GM23338 (cell line): ENCODE measurements around the gene RNF32.

Experiments
- POLR2AphosphoS5 ChIP-seq: IDR thresholded peaks from 2 replicates; pipeline ENCODE4 v1.6.1; 2016; ENCODE audit warnings: antibody characterized with exemption, low read depth
- TF ChIP-seq, protein P1 (sequence below), 2 experiments: fragments of 200-600 bp in 1 of 2; sonication (generic) in 1 of 2; conservative IDR thresholded peaks; 2 replicates each; pipeline versions ENCODE4 v1.5.1 to v1.6.1; 2016 to 2017; ENCODE audit warnings: antibody characterized with exemption in 2 of 2, low read depth in 2 of 2, mild to moderate bottlenecking in 2 of 2, moderate library complexity in 1 of 2

DNA sequence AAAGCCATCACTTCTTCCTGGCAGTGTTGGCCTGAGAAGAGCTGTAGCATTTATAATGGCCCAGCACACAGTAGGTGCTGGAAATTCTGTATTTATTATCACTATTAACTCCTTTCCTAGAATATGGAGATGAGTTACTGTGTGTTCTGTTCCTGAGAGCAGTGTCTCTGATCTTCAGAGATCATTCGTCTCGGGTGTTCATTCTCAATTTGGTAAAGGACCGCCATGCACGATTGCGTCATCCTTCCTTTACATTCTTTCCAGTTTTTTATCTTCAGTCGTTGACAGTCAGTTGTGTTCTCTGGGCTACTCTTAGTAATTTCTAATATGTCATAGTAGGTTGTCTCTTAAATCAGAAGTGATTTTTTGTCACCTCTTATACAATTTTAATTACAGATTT lies 18.6 kb downstream of the RNF32 start:
- TF ChIP-seq, protein P1, sequence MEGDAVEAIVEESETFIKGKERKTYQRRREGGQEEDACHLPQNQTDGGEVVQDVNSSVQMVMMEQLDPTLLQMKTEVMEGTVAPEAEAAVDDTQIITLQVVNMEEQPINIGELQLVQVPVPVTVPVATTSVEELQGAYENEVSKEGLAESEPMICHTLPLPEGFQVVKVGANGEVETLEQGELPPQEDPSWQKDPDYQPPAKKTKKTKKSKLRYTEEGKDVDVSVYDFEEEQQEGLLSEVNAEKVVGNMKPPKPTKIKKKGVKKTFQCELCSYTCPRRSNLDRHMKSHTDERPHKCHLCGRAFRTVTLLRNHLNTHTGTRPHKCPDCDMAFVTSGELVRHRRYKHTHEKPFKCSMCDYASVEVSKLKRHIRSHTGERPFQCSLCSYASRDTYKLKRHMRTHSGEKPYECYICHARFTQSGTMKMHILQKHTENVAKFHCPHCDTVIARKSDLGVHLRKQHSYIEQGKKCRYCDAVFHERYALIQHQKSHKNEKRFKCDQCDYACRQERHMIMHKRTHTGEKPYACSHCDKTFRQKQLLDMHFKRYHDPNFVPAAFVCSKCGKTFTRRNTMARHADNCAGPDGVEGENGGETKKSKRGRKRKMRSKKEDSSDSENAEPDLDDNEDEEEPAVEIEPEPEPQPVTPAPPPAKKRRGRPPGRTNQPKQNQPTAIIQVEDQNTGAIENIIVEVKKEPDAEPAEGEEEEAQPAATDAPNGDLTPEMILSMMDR (conservative IDR thresholded peaks at IDR 0.05; ENCODE audit: low read depth in 2 of 2), result no peak
- no peak for TF ChIP-seq POLR2AphosphoS5
